Osteocyte (in vitro differentiated cells): ENCODE data around the gene LRRFIP2. TPM values are rescaled to one million over a fixed set of nuclear protein-coding genes. Genes with fewer than 3 reads are reported as not detected.

Experiments
- DNase-seq: peaks from one replicate; pipeline ENCODE4 v3.0.0; 2021; ENCODE audit warnings: mixed read lengths; ENCODE audit not compliant: unreplicated experiment; ENCODE audit errors: extremely low spot score
- H3K27ac Mint-ChIP-seq: one replicate; pipeline ENCODE4 v1.8.0; 2021; ENCODE audit warnings: mild to moderate bottlenecking, mixed read lengths; ENCODE audit not compliant: unreplicated experiment
- H3K27me3 Mint-ChIP-seq: one replicate; pipeline ENCODE4 v1.8.0; 2021; ENCODE audit warnings: mixed read lengths; ENCODE audit not compliant: unreplicated experiment
- H3K36me3 Mint-ChIP-seq: one replicate; pipeline ENCODE4 v1.8.0; 2021; ENCODE audit warnings: mixed read lengths; ENCODE audit not compliant: unreplicated experiment
- H3K4me1 Mint-ChIP-seq: one replicate; pipeline ENCODE4 v1.8.0; 2021; ENCODE audit warnings: mixed read lengths; ENCODE audit not compliant: unreplicated experiment
- H3K4me3 Mint-ChIP-seq: one replicate; pipeline ENCODE4 v1.8.0; 2021; ENCODE audit warnings: mild to moderate bottlenecking, moderate library complexity, mixed read lengths; ENCODE audit not compliant: unreplicated experiment
- H3K9me3 Mint-ChIP-seq: one replicate; pipeline ENCODE4 v1.8.0; 2021; ENCODE audit warnings: mixed read lengths; ENCODE audit not compliant: unreplicated experiment
- total RNA-seq: library from RNA; stranded (reverse); gene quantifications from 2 replicates; pipeline ENCODE4 v1.2.1, GENCODE V29; 2021
- TF ChIP-seq, protein P1 (sequence below): fragments of 200-600 bp; sonication (generic); IDR thresholded peaks from 2 replicates; pipeline ENCODE4 v1.5.0; 2021; ENCODE audit warnings: antibody characterized with exemption, mild to moderate bottlenecking, moderate library complexity

Gene LRRFIP2
- total RNA-seq, 1 donor from 2014 or later: 43.2 TPM

DNA sequence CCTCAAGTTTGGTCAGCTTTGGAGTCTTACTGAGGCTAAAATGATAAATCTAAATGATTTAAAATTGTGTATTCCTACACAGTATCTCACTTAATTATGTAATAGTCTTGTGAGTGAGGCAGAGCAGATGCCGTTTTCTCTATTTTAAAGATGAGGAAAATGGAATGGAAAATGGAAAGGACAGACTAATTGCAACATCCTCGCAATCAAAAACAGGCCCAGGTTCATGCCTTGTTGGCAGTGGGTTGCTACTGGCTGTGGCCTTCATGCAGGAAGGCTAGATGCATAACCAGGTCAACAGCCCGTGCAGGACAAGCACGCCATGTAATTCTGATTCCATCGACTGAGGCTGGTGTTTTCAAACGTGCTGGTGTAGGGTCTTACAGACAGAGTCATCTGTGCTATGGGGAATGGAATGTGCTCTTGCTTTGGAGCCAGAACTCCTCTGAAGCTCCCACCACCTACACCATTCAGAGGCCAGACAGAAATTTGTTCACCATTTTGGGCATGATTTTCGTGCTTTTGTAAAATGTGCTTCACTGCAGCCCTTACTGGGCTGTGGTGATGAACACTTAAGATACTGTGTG is 143.2 kb downstream of the LRRFIP2 start:
- no peak for DNase-seq
- H3K36me3 Mint-ChIP-seq: peaks cover 45% of the 10 kb centered on the region
- no peak overlapping the region for H3K27ac Mint-ChIP-seq
- H3K9me3 Mint-ChIP-seq: peaks cover 5% of the 10 kb centered on the region
- no peaks in the 10 kb centered on the region for H3K27me3 Mint-ChIP-seq
- H3K4me1 Mint-ChIP-seq: peaks cover 5% of the 10 kb centered on the region
- H3K4me3 Mint-ChIP-seq: no peak overlapping the region
- TF ChIP-seq, protein P1, sequence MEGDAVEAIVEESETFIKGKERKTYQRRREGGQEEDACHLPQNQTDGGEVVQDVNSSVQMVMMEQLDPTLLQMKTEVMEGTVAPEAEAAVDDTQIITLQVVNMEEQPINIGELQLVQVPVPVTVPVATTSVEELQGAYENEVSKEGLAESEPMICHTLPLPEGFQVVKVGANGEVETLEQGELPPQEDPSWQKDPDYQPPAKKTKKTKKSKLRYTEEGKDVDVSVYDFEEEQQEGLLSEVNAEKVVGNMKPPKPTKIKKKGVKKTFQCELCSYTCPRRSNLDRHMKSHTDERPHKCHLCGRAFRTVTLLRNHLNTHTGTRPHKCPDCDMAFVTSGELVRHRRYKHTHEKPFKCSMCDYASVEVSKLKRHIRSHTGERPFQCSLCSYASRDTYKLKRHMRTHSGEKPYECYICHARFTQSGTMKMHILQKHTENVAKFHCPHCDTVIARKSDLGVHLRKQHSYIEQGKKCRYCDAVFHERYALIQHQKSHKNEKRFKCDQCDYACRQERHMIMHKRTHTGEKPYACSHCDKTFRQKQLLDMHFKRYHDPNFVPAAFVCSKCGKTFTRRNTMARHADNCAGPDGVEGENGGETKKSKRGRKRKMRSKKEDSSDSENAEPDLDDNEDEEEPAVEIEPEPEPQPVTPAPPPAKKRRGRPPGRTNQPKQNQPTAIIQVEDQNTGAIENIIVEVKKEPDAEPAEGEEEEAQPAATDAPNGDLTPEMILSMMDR: no peak

DNA sequence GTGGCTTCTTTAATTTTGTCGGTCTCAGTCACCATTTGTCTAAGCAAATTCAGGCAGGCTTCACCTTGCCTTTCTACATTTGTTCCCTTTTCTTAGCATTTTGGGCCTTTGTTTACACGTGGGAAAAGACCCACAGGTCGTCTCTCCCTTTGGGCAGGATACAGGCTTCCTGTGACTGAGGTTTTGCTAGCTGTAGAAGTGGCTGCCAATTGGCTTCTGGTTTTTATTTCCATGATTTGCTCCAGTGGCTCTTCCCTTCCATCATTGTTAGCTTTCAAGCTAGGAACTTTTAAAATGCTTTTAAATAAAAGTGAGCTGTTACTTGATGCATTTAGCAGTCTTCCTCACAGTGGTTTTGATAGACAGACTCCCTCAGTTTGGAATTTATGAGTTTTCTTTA is 143.8 kb downstream of the LRRFIP2 start:
- Mint-ChIP-seq H3K4me1 (peaks cover 5% of the 10 kb centered on the region), H3K4me3 (no peak overlapping the region), H3K27ac (no peak overlapping the region), H3K9me3 (peaks cover 5% of the 10 kb centered on the region), H3K27me3 (no peaks in the 10 kb centered on the region), H3K36me3 (peaks cover 41% of the 10 kb centered on the region)
- TF ChIP-seq, protein P1: no peak
- no peak for DNase-seq

DNA sequence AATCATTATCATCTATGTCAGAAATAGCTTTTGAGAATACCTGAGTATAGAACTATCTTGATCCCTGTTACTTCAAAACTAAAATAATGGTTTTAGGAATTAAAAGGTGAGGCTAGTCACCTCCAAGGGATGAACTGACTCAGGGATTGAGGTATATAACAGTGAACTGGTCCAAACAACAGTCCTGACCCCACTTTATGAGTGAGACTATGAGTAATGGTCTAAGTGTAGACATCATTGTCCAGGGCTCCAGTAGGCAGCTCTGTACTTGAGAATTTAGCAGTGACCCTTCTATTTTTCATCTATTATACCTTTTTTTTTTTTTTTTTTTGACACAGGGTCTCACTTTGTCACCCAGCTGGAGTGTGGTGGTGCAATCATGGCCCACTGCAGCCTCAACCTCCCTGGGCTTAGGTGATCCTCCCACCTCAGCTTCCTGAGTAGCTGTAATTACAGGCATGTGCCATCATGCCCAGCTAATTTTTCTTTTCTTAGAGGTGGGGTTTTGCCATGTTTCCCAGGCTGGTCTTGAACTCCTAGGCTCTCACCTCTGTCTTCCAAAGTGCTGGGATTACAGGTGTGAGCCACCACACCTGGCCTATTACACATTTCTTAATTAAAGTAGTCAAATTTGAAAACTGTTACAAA is 144.7 kb downstream of the LRRFIP2 start:
- H3K27ac Mint-ChIP-seq: no peak overlapping the region
- no peak overlapping the region for H3K4me3 Mint-ChIP-seq
- TF ChIP-seq, protein P1: no peak
- peaks cover 8% of the 10 kb centered on the region for H3K9me3 Mint-ChIP-seq
- no peaks in the 10 kb centered on the region for H3K27me3 Mint-ChIP-seq
- peaks cover 38% of the 10 kb centered on the region for H3K36me3 Mint-ChIP-seq
- H3K4me1 Mint-ChIP-seq: peaks cover 5% of the 10 kb centered on the region
- DNase-seq: no peak

DNA sequence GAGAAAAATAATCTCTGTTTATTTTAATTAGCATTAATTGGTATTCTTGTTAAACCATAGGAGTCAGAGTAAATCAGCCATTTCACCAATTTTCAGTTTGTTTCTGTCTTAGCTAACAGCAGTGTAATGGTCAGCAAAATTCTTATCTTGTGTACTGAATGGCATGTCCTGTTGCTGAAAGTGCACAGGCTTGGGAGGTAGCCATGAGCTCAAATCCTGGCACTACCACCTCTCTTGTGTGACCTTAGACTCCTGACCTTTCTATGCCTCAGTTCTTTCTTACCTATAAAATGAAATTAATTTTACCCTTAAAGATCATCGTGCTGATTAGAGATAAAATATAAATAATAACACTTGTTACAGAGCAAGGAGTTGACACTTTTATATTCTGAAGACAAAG is 145.3 kb downstream of the LRRFIP2 start:
- no peaks in the 10 kb centered on the region for H3K27me3 Mint-ChIP-seq
- H3K4me1 Mint-ChIP-seq: peaks cover 5% of the 10 kb centered on the region
- peaks cover 40% of the 10 kb centered on the region for H3K36me3 Mint-ChIP-seq
- no peak overlapping the region for H3K4me3 Mint-ChIP-seq
- no peak overlapping the region for H3K27ac Mint-ChIP-seq
- DNase-seq: no peak
- H3K9me3 Mint-ChIP-seq: peaks cover 9% of the 10 kb centered on the region
- TF ChIP-seq, protein P1: no peak

DNA sequence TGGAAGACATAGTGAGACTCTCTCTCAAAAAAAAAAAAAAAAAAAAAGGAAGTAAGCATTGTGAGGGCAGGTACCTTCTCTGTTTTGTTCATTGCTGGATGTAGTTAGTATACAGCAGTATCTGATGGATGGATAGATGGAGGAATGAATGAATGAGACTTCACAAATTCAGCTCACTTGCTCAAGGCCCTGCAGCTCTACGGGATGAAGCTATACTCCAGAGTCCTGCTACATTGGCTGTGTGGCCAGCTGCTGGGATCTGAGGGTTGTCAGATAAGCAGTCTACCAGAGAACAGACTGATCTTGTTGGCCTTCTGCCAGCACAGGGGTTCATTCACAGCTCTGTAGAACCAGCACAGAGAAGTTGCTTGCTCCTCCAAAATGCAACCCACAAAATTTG is 146.1 kb downstream of the LRRFIP2 start:
- Mint-ChIP-seq H3K9me3 (peaks cover 6% of the 10 kb centered on the region), H3K4me3 (no peak overlapping the region), H3K4me1 (peaks cover 5% of the 10 kb centered on the region), H3K27ac (no peak overlapping the region), H3K36me3 (peaks cover 42% of the 10 kb centered on the region), H3K27me3 (no peaks in the 10 kb centered on the region)
- DNase-seq: no peak
- TF ChIP-seq, protein P1: no peak
